Pancreas (tissue), 10 donors: ENCODE measurements around the gene RERE. TPM values are rescaled to one million over a fixed set of nuclear protein-coding genes. Genes with fewer than 3 reads are reported as not detected.

Source experiments
- ATAC-seq, 4 donors: fragments of 200-7000 bp; cut with Tn5 transposase; one replicate each; pipeline versions ENCODE4 v1.8.0 to v1.9.1; 2020; ENCODE audit warnings: mild to moderate bottlenecking in 4 of 4, moderate library complexity in 4 of 4
- DNase-seq, 6 donors: peaks; one replicate each; pipeline ENCODE4 v3.0.0-alpha.2; 2020
- FAIRE-seq: peaks from 2 replicates; lab custom pipeline; 2012; peaks lifted over from hg19 to GRCh38; lab: Jason Lieb, UNC
- H3K27ac ChIP-seq, 4 donors: fragments of 200-600 bp; sonication (generic); 1 replicate in 3 of 4; 2 replicates in 1 of 4; pipeline versions ENCODE4 v1.5.0 to v1.8.0; 2020
- H3K27me3 ChIP-seq, 4 donors: fragments of 200-600 bp; one replicate each; pipeline ENCODE4 v1.8.0; 2021
- H3K36me3 ChIP-seq, 3 donors: fragments of 200-600 bp; sonication (generic) in 1 of 3; one replicate each; pipeline versions ENCODE4 v1.5.0 to v1.8.0; 2020 to 2021
- H3K4me1 ChIP-seq, 3 donors: fragments of 200-600 bp; one replicate each; pipeline ENCODE4 v1.8.0; 2021
- H3K4me3 ChIP-seq, 4 donors: fragments of 200-600 bp; sonication (generic) in 2 of 4; one replicate each; pipeline versions ENCODE4 v1.5.0 to v1.8.0; 2020 to 2021
- H3K9me3 ChIP-seq, 4 donors: fragments of 200-600 bp; one replicate each; pipeline ENCODE4 v1.8.0; 2021
- WGBS, 2 donors: extraction: QIAGEN DNeasy Blood & Tissue Kit; methylation state at CpG; one replicate each; pipeline ENCODE4 v1.1.7; 2013; 5-methylcytosine and 5-hydroxymethylcytosine counted together
- intact Hi-C, 3 donors: fragments of 100-400 bp; cut with DNase I; formaldehyde crosslinking; loops; one replicate each; pipeline versions ENCODE4 v1.11.1 to v1.14.2; 2022
- polyA plus RNA-seq, 2 donors: library from polyadenylated mRNA; stranded (reverse); fragments of 200-250 nt; gene quantifications; one replicate each; pipeline ENCODE4 v1.2.3, GENCODE V29; 2013
- total RNA-seq, 6 donors: library from RNA; stranded (reverse); fragmentation: NEBNext Ultra II Directional in 4 of 6; extraction: Animal tissue kit (Norgen Biotek cat#: 25700) in 4 of 6; gene quantifications; one replicate each; pipeline versions ENCODE4 v1.2.1 to v1.2.4, GENCODE V29; 2021 to 2023
- TF ChIP-seq, protein P1 (sequence below), 4 donors: fragments of 200-600 bp; sonication (generic) in 3 of 4; IDR thresholded peaks; one replicate each; pipeline versions ENCODE4 v1.5.0 to v1.8.0; 2021; ENCODE audit warnings: antibody characterized with exemption in 4 of 4
- donor health status: healthy with polysubstance abuse.
- donor health status: DM: no; HTN: no; CAD: no; lungs with moderate emphysema.
- donor health status: DM: no; HTN: no; CAD: no.
- donor health status: control.
- donor health status: control.
- donor health status: Bipolar disorder and iron deficiency.
- donor health status: DM: yes; HTN: yes; CAD: no.
- donor health status: DM: no; HTN: no; CAD: no.
- donor health status: DM: no; HTN: no; CAD: no.
- donor health status: DM: yes; HTN: yes; CAD: no.

RERE gene
- total and polyA plus RNA-seq, 8 donors, result 27.0 to 76.7 (median 50.7) TPM

DNA sequence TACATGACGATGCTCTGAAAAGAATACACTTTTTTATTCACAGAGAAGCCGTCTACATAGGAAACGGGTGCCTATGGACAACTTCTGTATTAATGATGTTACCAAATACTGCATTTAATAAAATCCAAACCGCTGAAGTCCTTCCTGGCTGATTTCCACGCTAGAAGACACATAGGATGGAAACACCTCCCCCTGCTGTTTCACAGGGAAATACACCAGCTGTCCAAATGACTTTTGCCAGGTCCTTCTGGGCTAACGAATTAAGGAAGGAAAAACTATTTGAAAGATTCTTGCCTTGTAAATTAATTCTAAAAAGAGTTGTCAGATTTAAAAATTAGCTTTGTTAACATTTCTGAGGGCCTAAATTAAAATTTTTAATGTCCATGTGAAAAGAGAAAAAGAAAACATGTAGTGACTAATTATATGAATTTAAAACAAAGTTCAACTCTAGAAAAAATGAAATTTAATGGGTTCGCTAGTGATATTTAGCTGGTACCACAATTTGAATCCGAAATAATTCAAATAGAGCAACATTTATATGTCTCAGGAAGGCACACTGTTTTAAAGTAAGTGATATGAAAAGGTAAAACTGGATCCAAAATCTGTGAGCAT, 146.0 kb downstream of the RERE start:
- ATAC-seq, result peak; percentile 60 to 88 (median 81)
- Histone ChIP-seq H3K36me3 (no peaks in the 10 kb centered on the region), H3K4me1 (peaks cover 23 to 60% (median 42%) of the 10 kb centered on the region in 3 donors), H3K27ac (no peak overlapping the region), H3K27me3 (no peaks in the 10 kb centered on the region), H3K4me3 (no peak overlapping the region), H3K9me3 (no peaks in the 10 kb centered on the region)
- peak; percentile 56 for FAIRE-seq
- TF ChIP-seq, protein P1, sequence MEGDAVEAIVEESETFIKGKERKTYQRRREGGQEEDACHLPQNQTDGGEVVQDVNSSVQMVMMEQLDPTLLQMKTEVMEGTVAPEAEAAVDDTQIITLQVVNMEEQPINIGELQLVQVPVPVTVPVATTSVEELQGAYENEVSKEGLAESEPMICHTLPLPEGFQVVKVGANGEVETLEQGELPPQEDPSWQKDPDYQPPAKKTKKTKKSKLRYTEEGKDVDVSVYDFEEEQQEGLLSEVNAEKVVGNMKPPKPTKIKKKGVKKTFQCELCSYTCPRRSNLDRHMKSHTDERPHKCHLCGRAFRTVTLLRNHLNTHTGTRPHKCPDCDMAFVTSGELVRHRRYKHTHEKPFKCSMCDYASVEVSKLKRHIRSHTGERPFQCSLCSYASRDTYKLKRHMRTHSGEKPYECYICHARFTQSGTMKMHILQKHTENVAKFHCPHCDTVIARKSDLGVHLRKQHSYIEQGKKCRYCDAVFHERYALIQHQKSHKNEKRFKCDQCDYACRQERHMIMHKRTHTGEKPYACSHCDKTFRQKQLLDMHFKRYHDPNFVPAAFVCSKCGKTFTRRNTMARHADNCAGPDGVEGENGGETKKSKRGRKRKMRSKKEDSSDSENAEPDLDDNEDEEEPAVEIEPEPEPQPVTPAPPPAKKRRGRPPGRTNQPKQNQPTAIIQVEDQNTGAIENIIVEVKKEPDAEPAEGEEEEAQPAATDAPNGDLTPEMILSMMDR (IDR thresholded peaks at IDR 0.05), result peak; percentile 30 to 69 (median 47)
- DNase-seq, result peak in 3 of 6 donors; percentile 35 to 49 (median 43)
- intact Hi-C loops, result no loop called here
- WGBS, 2 donors, result 19 to 22% methylated on average over 8 of the region's 8 CpGs

DNA sequence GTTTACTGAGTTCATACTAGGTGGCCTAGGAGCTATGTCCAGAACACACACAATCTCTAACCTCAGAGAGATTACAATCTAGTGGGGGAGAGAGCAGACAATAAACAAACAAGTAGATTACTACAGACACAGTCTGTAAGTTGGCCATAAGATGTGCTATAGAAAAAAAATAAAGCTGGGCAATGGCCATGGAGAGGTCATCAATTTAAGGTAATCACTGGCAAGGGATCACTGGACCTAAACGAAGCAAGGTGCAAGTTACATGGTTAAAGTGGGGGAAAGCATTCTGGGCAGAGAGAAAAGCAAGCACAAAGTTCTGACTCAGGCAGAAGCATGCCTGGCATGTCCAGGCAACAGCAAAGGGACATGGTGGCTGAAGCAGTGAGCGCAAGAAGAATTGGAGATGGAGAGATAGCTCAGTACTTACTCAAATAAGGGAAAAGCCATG, 147.0 kb downstream of the RERE start:
- FAIRE-seq, result no peak
- no peak for DNase-seq
- no peaks in the 10 kb centered on the region for H3K9me3 ChIP-seq
- intact Hi-C loops, result no loop called here
- TF ChIP-seq, protein P1 (IDR thresholded peaks at IDR 0.05), result no peak
- H3K27me3 ChIP-seq, result no peaks in the 10 kb centered on the region
- peaks cover 29 to 70% (median 42%) of the 10 kb centered on the region in 3 donors for H3K4me1 ChIP-seq
- peak in 1 of 4 donors; percentile 3 for ATAC-seq
- H3K36me3 ChIP-seq, result no peaks in the 10 kb centered on the region
- WGBS, 2 donors, result 60 to 64% methylated on average over 2 of the region's 2 CpGs
- H3K27ac ChIP-seq, result no peak overlapping the region
- H3K4me3 ChIP-seq, result no peak overlapping the region

DNA sequence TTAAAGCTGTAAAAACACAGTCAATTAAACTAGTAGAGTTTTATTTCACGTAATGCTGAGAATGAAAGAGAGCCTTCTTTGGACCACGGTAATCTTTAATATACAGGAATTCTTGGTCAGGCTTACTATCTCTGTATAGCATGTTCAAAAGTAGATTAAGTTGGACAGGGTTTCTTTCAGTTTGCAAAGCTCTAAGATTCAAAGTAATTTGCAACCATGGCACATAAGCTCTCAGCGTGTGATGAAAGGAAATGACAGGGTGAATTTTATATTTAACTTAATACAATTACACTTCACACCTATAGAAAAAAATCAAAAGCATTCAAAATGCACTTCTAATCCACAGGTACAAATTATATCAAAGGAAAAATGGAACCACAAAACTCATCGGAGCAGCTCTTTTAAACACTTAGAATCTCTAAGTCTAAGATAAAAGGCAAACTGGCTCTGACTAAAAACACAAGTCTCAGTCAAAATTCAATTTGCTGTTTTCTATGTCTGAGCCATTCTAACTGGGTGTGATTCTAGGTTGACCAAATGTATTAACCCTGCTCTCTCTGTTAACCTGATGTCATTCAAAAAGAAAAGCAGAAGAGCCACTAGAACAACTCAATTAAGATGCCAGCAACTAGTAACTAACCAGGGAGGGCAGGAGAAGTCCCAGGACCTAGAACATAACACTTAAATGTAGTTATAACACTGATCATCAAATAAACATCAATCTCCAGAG, 147.7 kb downstream of the RERE start:
- Histone ChIP-seq H3K9me3 (no peaks in the 10 kb centered on the region), H3K27me3 (no peaks in the 10 kb centered on the region), H3K4me3 (no peak overlapping the region), H3K36me3 (no peaks in the 10 kb centered on the region), H3K4me1 (peaks cover 29 to 72% (median 46%) of the 10 kb centered on the region in 3 donors), H3K27ac (no peak overlapping the region)
- WGBS, 2 donors, result 61 to 65% methylated on average over 4 of the region's 4 CpGs
- TF ChIP-seq, protein P1 (IDR thresholded peaks at IDR 0.05), result no peak
- intact Hi-C loops, result no loop called here
- no peak for DNase-seq
- no peak for ATAC-seq
- FAIRE-seq, result no peak

DNA sequence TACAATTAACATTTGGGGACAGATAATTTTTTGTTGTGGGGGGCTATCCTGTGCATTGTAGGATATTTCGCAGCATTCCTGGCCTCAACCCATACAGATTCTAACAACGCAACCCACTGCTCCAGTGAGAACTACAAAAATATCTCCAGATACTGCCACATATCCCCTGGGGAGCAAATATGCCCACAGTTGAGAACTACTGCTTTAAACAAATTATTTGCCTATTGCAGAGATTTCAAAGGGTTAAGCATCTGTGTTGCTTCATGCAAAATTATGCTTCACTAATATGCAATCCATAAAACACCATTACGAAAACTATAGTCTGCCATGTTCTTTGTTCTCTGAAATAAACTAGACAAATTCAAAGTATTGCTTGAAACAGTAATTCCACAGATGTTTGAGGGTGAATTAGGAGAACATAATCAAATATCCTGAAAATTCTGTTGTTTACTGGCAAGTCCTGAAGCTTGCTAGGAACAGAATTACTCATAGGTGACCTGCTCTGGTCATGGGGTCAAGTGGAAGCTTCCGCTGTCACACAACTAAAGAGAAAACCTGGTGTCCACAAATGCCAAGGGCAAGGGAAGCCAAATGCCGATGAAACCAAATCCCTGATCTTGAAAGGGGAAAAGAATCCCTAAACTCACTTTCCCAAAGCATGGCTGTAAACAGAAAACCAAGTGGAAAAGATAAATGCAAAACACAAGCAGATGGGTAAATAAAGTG, 149.4 kb downstream of the RERE start:
- no peak for ATAC-seq

More for the DNA sequence above, 149.4 kb downstream of the RERE start:
- intact Hi-C loops, result no loop called here
- Histone ChIP-seq H3K27ac (no peak overlapping the region), H3K4me1 (peaks cover 17 to 73% (median 45%) of the 10 kb centered on the region in 3 donors), H3K9me3 (no peaks in the 10 kb centered on the region), H3K27me3 (no peaks in the 10 kb centered on the region), H3K4me3 (no peak overlapping the region), H3K36me3 (no peaks in the 10 kb centered on the region)
- no peak for FAIRE-seq
- TF ChIP-seq, protein P1 (IDR thresholded peaks at IDR 0.05), result no peak
- WGBS, 2 donors, result 80 to 81% methylated on average over 5 of the region's 5 CpGs
- no peak for DNase-seq
